ENCODE data around the gene VEZT.
"Not testable (repeated sequence)": the region's sequence is repeated elsewhere in the genome, so short reads cannot be mapped to it uniquely, and the experiment has no call there.

VEZT gene

GRCh38 chr12:95261109-95261508, 43.5 kb downstream of the VEZT start:
- no peak for DNase-seq

GRCh38 chr12:95262808-95263207, 45.2 kb downstream of the VEZT start:
- no peak for DNase-seq

GRCh38 chr12:95265765-95266164, 48.2 kb downstream of the VEZT start:
- DNase-seq: no peak

GRCh38 chr12:95266254-95266653, 48.6 kb downstream of the VEZT start:
- no peak for DNase-seq

- DNase-seq: no peak
Observed at GRCh38 chr12:95269892-95270291, 52.3 kb downstream of the VEZT start.

GRCh38 chr12:95271465-95271864, 53.9 kb downstream of the VEZT start:
- no peak for DNase-seq

GRCh38 chr12:95277139-95277538, 59.5 kb downstream of the VEZT start:
- no peak for DNase-seq

GRCh38 chr12:95279856-95280255, 62.2 kb downstream of the VEZT start:
- DNase-seq: no peak

- no peak for DNase-seq
Observed at GRCh38 chr12:95282266-95282665, 64.7 kb downstream of the VEZT start.

GRCh38 chr12:95283371-95283770, 65.8 kb downstream of the VEZT start:
- no peak for DNase-seq

GRCh38 chr12:95286713-95287112, 69.1 kb downstream of the VEZT start:
- no peak for DNase-seq

- DNase-seq: no peak
Observed at GRCh38 chr12:95291501-95291900, 73.9 kb downstream of the VEZT start.

- DNase-seq: no peak
Observed at GRCh38 chr12:95298916-95299315, 81.3 kb downstream of the VEZT start.

- DNase-seq: no peak
Observed at GRCh38 chr12:95300286-95300685, 82.7 kb downstream of the VEZT start.

- DNase-seq: no peak
Observed at GRCh38 chr12:95303476-95303875, 85.9 kb downstream of the VEZT start.

- no peak for DNase-seq
Observed at GRCh38 chr12:95304673-95305198, 87.1 kb downstream of the VEZT start.

- no peak for DNase-seq
Observed at GRCh38 chr12:95312656-95313055, 95.0 kb downstream of the VEZT start.

GRCh38 chr12:95314756-95315155, 97.1 kb downstream of the VEZT start:
- not testable (repeated sequence) for DNase-seq

GRCh38 chr12:95316798-95317197, 99.2 kb downstream of the VEZT start:
- no peak for DNase-seq

GRCh38 chr12:95318071-95318545, 100.5 kb downstream of the VEZT start:
- DNase-seq: no peak

GRCh38 chr12:95319694-95320331, 102.2 kb downstream of the VEZT start:
- no peak for DNase-seq

GRCh38 chr12:95321516-95322246, 104.1 kb downstream of the VEZT start:
- no peak for DNase-seq

- no peak for DNase-seq
Observed at GRCh38 chr12:95322326-95322725, 104.7 kb downstream of the VEZT start.

GRCh38 chr12:95323212-95323611, 105.6 kb downstream of the VEZT start:
- DNase-seq: no peak
